Lung (tissue), 12 donors: ENCODE data around the gene HILPDA. TPM values are rescaled to one million over a fixed set of nuclear protein-coding genes. Genes with fewer than 3 reads are reported as not detected.
"Not testable (repeated sequence)": the region's sequence is repeated elsewhere in the genome, so short reads cannot be mapped to it uniquely, and the experiment has no call there.

Experiments used
- ATAC-seq: fragments of 200-7000 bp; cut with Tn5 transposase; one replicate; pipeline ENCODE4 v1.9.1; 2020; ENCODE audit warnings: moderate number of reproducible peaks; ENCODE audit not compliant: insufficient read depth, low FRiP score
- DNase-seq, 3 donors: peaks; one replicate each; pipeline ENCODE4 v3.0.0-alpha.2; 2013 to 2017
- H3K27ac ChIP-seq, 2 donors: one replicate each; pipeline ENCODE4 v1.5.1; 2013; ENCODE audit warnings: mild to moderate bottlenecking in 2 of 2, moderate library complexity in 2 of 2, control low read depth in 1 of 2, inconsistent platforms in 1 of 2, low read depth in 1 of 2, low read length in 1 of 2
- H3K27me3 ChIP-seq, 3 donors: one replicate each; pipeline ENCODE4 v1.5.1; 2013; ENCODE audit warnings: low read length in 2 of 3; ENCODE audit not compliant: control insufficient read depth in 3 of 3, insufficient read depth in 3 of 3
- H3K36me3 ChIP-seq, 4 donors: one replicate each; pipeline ENCODE4 v1.5.1; 2013; ENCODE audit warnings: low read length in 4 of 4, mild to moderate bottlenecking in 1 of 4, moderate library complexity in 1 of 4; ENCODE audit not compliant: control insufficient read depth in 4 of 4, insufficient read depth in 4 of 4
- H3K4me1 ChIP-seq, 5 donors: one replicate each; pipeline ENCODE4 v1.5.1; 2013; ENCODE audit warnings: low read length in 5 of 5, mild to moderate bottlenecking in 2 of 5, moderate library complexity in 1 of 5; ENCODE audit not compliant: control insufficient read depth in 5 of 5, insufficient read depth in 5 of 5
- H3K4me3 ChIP-seq: one replicate; pipeline ENCODE4 v1.5.1; 2013; ENCODE audit warnings: mild to moderate bottlenecking, control low read depth, moderate library complexity
- H3K9ac ChIP-seq, 2 donors: one replicate each; pipeline ENCODE4 v1.5.1; 2013; ENCODE audit warnings: low read length in 2 of 2, control low read depth in 1 of 2; ENCODE audit not compliant: insufficient read depth in 1 of 2
- H3K9me3 ChIP-seq, 4 donors: one replicate each; pipeline ENCODE4 v1.5.1; 2013; ENCODE audit warnings: low read length in 3 of 4, mild to moderate bottlenecking in 1 of 4, moderate library complexity in 1 of 4; ENCODE audit not compliant: control insufficient read depth in 4 of 4, insufficient read depth in 3 of 4
- WGBS, 2 donors: extraction: QIAGEN DNeasy Blood & Tissue Kit; methylation state at CpG; one replicate each; pipeline ENCODE4 v1.1.7; 2013; 5-methylcytosine and 5-hydroxymethylcytosine counted together
- polyA plus RNA-seq, 2 donors: library from polyadenylated mRNA; stranded (reverse); fragments of 200-250 nt; gene quantifications; one replicate each; pipeline ENCODE4 v1.2.1, GENCODE V29; 2013
- total RNA-seq, 2 donors: library from RNA; depleted of rRNA in 1 of 2; stranded (reverse); fragments of >200 nt in 1 of 2; gene quantifications; one replicate each; pipeline ENCODE4 v1.2.1, GENCODE V29; 2014 to 2021
- TF ChIP-seq, protein P1 (sequence below): IDR thresholded peaks from 2 replicates; pipeline ENCODE4 v1.5.1; 2012; ENCODE audit warnings: mild to moderate bottlenecking; ENCODE audit errors: control extremely low read depth, extremely low read depth
- donor health status: control.
- donor health status: control.
- donor health status: Bipolar disorder and iron deficiency.
- donor health status: healthy.
- donor health status: DM: yes; HTN: yes; CAD: no.

The HILPDA gene
- total and polyA plus RNA-seq, 4 donors = 6.6 to 61.9 (median 13.2) TPM

GRCh38 chr7:128476402-128477335, 21.0 kb downstream of the HILPDA start, which contains the start of gene METTL2B:
Gene METTL2B (plus strand): TSS chr7:128476748. CDS start chr7:128476766, 18 bp downstream.
- not testable (repeated sequence) for H3K36me3 ChIP-seq, H3K27me3 ChIP-seq, H3K4me1 ChIP-seq, H3K9me3 ChIP-seq
- H3K4me3 ChIP-seq = peak within 1 kb of the TSS; percentile 83
- ATAC-seq (peak; percentile 97), DNase-seq (peak; percentile 93 to 95 (median 94))
- H3K27ac ChIP-seq = peak within 1 kb of the TSS; percentile 89 to 90
- 0 to 1% methylated on average over 54 to 62 of the region's 62 CpGs for WGBS, 2 donors
- peak within 1 kb of the TSS; percentile 55 to 85 for H3K9ac ChIP-seq

GRCh38 chr7:128477336-128477690, 21.6 kb downstream of the HILPDA start:
- not testable (repeated sequence) for H3K9me3 ChIP-seq, DNase-seq, H3K36me3 ChIP-seq, H3K4me1 ChIP-seq, H3K27me3 ChIP-seq, ATAC-seq
- peak overlapping the region in 1 of 2 donors; percentile 55 for H3K9ac ChIP-seq
- 5 to 7% methylated on average over 4 of the region's 4 CpGs for WGBS, 2 donors
- peak overlapping the region; percentile 83 for H3K4me3 ChIP-seq
- H3K27ac ChIP-seq = peak overlapping the region; percentile 89 to 90

DNA sequence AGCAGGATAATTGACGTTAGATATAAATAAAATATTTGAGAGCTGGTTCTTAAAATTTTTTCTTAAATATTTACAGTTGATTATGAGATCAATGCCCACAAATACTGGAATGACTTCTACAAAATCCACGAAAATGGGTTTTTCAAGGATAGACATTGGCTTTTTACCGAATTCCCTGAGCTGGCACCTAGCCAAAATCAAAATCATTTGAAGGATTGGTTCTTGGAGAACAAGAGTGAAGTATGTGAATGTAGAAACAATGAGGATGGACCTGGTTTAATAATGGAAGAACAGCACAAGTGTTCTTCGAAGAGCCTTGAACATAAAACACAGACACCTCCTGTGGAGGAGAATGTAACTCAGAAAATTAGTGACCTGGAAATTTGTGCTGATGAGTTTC, 23.4 kb downstream of the HILPDA start:
- H3K27me3 ChIP-seq, H3K4me3 ChIP-seq, H3K4me1 ChIP-seq, ATAC-seq, H3K9me3 ChIP-seq, H3K36me3 ChIP-seq, DNase-seq, H3K27ac ChIP-seq, H3K9ac ChIP-seq: not testable (repeated sequence)
- WGBS, 2 donors = 92 to 96% methylated on average over 3 of the region's 4 CpGs

DNA sequence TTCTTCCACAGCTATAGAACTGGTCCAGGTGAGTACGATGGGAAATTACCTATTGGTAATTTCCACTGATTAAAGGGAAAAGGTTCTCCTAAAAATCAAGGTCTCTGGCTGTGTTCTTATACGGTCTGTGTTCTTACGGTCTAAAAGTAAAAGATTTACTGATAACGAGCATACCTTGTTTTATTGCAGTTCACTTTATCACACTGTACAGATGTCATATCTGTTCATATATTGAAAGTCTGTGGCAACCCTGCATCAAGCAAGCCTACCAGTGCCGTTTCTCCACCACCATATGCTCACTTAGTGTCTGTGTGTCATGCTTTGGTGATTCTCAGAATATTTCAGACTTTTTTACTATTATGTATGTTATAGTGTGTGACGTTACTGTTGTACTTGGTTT, 32.5 kb downstream of the HILPDA start:
- not testable (repeated sequence) for H3K27me3 ChIP-seq, H3K4me1 ChIP-seq, H3K27ac ChIP-seq, H3K9me3 ChIP-seq, DNase-seq, H3K9ac ChIP-seq, H3K4me3 ChIP-seq, ATAC-seq
- WGBS, 2 donors = 95 to 97% methylated on average over 6 of the region's 6 CpGs
- peaks cover 0 to 11% (median 1%) of the 10 kb centered on the region in 4 donors for H3K36me3 ChIP-seq

GRCh38 chr7:128497405-128497804, 41.7 kb downstream of the HILPDA start:
- no peak for ATAC-seq
- H3K36me3 ChIP-seq = peaks cover 0 to 25% (median 7%) of the 10 kb centered on the region in 4 donors
- H3K27me3 ChIP-seq = no peaks in the 10 kb centered on the region
- no peak overlapping the region for H3K4me3 ChIP-seq
- TF ChIP-seq, protein P1, sequence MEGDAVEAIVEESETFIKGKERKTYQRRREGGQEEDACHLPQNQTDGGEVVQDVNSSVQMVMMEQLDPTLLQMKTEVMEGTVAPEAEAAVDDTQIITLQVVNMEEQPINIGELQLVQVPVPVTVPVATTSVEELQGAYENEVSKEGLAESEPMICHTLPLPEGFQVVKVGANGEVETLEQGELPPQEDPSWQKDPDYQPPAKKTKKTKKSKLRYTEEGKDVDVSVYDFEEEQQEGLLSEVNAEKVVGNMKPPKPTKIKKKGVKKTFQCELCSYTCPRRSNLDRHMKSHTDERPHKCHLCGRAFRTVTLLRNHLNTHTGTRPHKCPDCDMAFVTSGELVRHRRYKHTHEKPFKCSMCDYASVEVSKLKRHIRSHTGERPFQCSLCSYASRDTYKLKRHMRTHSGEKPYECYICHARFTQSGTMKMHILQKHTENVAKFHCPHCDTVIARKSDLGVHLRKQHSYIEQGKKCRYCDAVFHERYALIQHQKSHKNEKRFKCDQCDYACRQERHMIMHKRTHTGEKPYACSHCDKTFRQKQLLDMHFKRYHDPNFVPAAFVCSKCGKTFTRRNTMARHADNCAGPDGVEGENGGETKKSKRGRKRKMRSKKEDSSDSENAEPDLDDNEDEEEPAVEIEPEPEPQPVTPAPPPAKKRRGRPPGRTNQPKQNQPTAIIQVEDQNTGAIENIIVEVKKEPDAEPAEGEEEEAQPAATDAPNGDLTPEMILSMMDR = no peak
- H3K4me1 ChIP-seq = no peaks in the 10 kb centered on the region
- no peak for DNase-seq
- H3K9ac ChIP-seq = no peak overlapping the region
- 96 to 97% methylated on average over 9 of the region's 9 CpGs for WGBS, 2 donors
- no peaks in the 10 kb centered on the region for H3K9me3 ChIP-seq
- H3K27ac ChIP-seq = no peak overlapping the region

- 64 to 83% methylated on average over 2 of the region's 2 CpGs for WGBS, 2 donors
- H3K9ac ChIP-seq, H3K9me3 ChIP-seq, H3K36me3 ChIP-seq, H3K27ac ChIP-seq, ATAC-seq, H3K4me1 ChIP-seq, H3K27me3 ChIP-seq, DNase-seq, H3K4me3 ChIP-seq: not testable (repeated sequence)
These were observed 49.7 kb downstream of the HILPDA start for GRCh38 chr7:128505416-128505815.

DNA sequence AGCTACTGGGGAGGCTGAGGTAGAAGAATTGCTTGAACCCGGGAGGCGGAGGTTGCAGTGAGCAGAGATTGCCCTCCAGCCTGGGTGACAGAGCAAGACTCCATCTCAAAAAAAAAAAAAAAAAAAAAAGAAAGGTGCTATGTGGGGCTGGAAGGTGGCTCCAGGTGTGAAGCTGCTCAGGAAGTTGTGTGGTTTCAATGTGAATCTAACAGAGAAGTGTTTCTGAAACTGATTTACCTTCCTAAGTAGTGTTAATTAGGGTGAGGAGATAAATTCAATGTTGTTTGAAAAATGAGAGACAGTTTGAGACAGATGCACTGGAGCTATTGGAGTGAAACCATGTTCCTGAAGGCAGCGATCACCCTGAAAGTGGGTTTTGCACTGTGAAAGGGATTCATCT, 51.1 kb downstream of the HILPDA start:
- H3K27ac ChIP-seq, H3K27me3 ChIP-seq, H3K4me3 ChIP-seq, H3K4me1 ChIP-seq, DNase-seq, ATAC-seq, H3K9ac ChIP-seq, H3K36me3 ChIP-seq, H3K9me3 ChIP-seq: not testable (repeated sequence)
- 93 to 100% methylated on average over 3 of the region's 3 CpGs for WGBS, 2 donors
